ENCODE measurements around the gene TSFM.

Gene TSFM

GRCh38 chr12:57751788-57752667 is 30.6 kb upstream of the TSFM start, which contains the start of gene CDK4 (continued):
- peak; percentile 63 for TF ChIP-seq ZNF518A (tag by site-specific recombination; conservative IDR thresholded peaks at IDR 0.05; ENCODE audit: low read depth)
- no peak for TF ChIP-seq ZNF473 (tag by site-specific recombination; IDR thresholded peaks at IDR 0.05)
- no peak for TF ChIP-seq ZNF19 (tag by site-specific recombination; IDR thresholded peaks at IDR 0.05; ENCODE audit: low read depth)
- TF ChIP-seq ZFP3 (tag by site-specific recombination; IDR thresholded peaks at IDR 0.05; ENCODE audit: low read depth), result no peak
- no peak for TF ChIP-seq ZNF16 (tag by site-specific recombination; IDR thresholded peaks at IDR 0.05; ENCODE audit: low read depth)
- TF ChIP-seq ZNF701 (tag by site-specific recombination; IDR thresholded peaks at IDR 0.05), result no peak
- TF ChIP-seq ZNF350 (tag by site-specific recombination; IDR thresholded peaks at IDR 0.05), result no peak
- TF ChIP-seq ZNF645 (tag by site-specific recombination; IDR thresholded peaks at IDR 0.05), result no peak
- TF ChIP-seq HIC1 (tag by site-specific recombination; IDR thresholded peaks at IDR 0.05), result peak; percentile 92
- TF ChIP-seq SALL2 (tag by site-specific recombination; IDR thresholded peaks at IDR 0.05; ENCODE audit: borderline replicate concordance), result no peak
- peak; percentile 91 for TF ChIP-seq ZBTB7A (tag by site-specific recombination; IDR thresholded peaks at IDR 0.05; ENCODE audit: low read depth)
- no peak for TF ChIP-seq ZNF704 (tag by site-specific recombination; IDR thresholded peaks at IDR 0.05)
- no peak for TF ChIP-seq ZNF529 (tag by site-specific recombination; IDR thresholded peaks at IDR 0.05; ENCODE audit: insufficient replicate concordance)
- TF ChIP-seq ZSCAN30 (tag by site-specific recombination; IDR thresholded peaks at IDR 0.05), result peak; percentile 78
- TF ChIP-seq ZNF791 (tag by site-specific recombination; IDR thresholded peaks at IDR 0.05), result no peak
- no peak for TF ChIP-seq TSHZ1 (tag by site-specific recombination; IDR thresholded peaks at IDR 0.05; ENCODE audit: borderline replicate concordance)
- TF ChIP-seq KLF10 (tag by site-specific recombination; IDR thresholded peaks at IDR 0.05), result peak; percentile 99
- no peak for TF ChIP-seq ZNF707 (tag by site-specific recombination; IDR thresholded peaks at IDR 0.05)
- peak; percentile 79 for TF ChIP-seq ZBTB26 (tag by site-specific recombination; optimal IDR thresholded peaks at IDR 0.05)
- TF ChIP-seq ZBTB48 (tag by site-specific recombination; IDR thresholded peaks at IDR 0.05), result 0 out of 2 replicates have a peak, but pooled peaks have one; percentile 47
- peak; percentile 44; the same call in 1 of the 2 replicates for TF ChIP-seq ZNF184 (tag by site-specific recombination; IDR thresholded peaks at IDR 0.05)
- TF ChIP-seq ZNF404 (tag by site-specific recombination; IDR thresholded peaks at IDR 0.05), result no peak

Measured in HEK293 (cell line).